Stimulated activated CD8-positive, alpha-beta memory T cell treated with anti-CD3 and anti-CD28 coated beads, Interleukin-7, amount 100 ng/mL, for 4 hours (primary cell): Measurements from ENCODE around the gene WNT7A.
"Not testable (repeated sequence)": the region's sequence is repeated elsewhere in the genome, so short reads cannot be mapped to it uniquely, and the experiment has no call there.

ENCODE experiments used
- DNase-seq, 2 donors: peaks; one replicate each; pipeline ENCODE4 v3.0.0-alpha.2; 2020; ENCODE audit warnings: low read depth in 2 of 2

The WNT7A gene

DNA sequence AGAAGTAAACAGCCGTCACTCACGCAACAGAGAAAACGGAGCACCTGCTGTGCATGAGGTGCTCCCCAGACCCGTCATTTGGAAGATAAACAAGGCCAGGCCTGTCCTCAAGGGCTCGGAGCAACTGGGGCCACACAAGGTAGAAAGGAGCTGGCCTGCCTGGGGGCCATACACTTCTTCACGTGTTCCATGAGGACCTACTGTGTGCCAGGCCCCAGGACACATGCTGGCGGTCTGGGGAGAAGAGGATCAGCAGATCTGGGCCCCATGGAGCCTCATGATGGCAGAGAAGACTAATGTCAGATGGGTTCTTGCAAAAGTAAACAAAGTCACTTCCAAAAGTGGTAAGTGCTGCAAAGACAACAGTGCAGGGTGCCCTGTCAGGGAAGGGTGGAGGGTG is 14.3 kb downstream of the WNT7A start:
- no peak for DNase-seq

GRCh38 chr3:13865106-13865505 is 14.8 kb downstream of the WNT7A start:
- DNase-seq: no peak

GRCh38 chr3:13863965-13864595 is 15.8 kb downstream of the WNT7A start:
- no peak for DNase-seq

DNA sequence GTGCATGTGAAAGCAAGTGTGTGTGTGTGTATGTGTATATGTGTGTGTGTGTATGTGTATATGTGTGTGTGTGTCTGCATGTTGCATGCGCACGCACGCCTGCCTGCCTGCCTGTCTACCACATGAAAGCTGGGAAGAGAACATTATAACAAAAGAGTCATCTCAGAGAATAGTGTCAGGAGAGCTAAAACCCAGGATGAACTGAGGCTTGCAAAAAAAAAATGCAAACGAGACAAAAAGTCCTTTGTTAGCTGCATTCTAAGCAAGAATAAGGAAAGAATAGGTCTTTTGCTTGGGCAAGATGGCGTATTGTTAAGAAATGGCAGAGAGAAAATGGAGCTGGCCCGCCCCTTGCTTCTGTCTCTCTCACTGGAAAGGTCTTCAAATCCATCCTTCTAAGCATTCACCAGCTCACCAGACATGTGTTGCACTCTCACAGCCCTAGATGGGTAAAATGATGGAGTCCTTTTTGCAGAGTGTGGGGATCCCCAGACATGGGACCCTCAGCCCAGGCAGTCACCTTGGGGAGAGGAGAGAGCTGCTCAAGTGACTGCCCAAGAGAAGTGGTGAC is 16.4 kb downstream of the WNT7A start:
- no peak for DNase-seq

GRCh38 chr3:13861461-13861860 is 18.4 kb downstream of the WNT7A start:
- DNase-seq: no peak

GRCh38 chr3:13860001-13860400 is 19.9 kb downstream of the WNT7A start:
- no peak for DNase-seq

DNA sequence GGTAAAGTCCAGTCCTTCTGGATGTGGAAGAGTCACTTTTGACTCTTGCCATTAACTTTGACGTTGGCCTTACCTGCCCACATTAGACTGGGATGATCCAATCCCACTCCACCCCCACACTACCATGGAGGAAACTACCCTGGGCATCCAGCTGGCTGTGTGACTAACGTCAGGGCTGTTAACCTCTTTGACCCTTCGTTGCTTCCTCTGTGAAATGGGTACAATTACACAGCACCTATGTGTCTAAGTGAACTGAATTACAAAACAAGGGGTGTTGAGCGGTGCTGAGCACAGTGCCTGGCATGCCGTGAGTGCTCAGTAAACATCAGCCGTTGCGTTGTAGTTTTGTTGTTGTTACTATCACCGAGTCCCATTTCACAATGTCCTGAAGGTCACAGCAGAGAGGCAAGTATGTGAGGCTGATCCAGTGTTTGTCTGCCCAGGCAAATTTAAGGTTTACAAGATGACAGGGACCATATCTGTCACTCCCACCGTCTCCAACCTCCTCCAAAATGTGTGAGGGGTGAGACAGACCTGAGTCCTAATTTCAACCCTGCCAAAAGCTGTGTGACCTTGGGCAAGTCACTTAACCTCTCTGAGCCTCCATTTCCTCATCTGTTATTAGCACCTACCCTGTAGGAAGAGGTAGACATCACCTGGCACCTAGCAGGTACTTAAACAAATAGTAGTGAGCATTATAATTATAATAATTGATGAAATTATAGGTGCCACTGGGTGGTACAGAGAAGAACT is 20.9 kb downstream of the WNT7A start:
- DNase-seq: no peak

- no peak for DNase-seq
Observed at GRCh38 chr3:13857702-13858380, 22.0 kb downstream of the WNT7A start.

DNA sequence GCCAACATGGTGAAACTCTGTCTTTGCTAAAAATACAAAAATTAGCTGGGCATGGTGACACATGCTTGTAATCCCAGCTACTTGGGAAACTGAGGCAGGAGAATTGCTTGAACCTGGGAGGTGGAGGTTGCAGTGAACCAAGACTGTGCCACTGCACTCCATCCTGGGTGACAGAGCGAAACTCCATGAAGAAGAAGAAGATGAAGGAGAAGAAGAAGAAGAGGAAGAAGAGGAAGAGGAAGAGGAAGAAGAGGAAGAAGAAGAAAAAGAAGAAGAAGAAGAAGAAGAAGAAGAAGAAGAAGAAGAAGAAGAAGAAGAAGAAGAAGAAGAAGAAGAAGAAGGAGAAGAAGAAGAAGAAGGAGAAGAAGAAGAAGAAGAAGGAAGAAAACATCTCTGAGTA is 23.2 kb downstream of the WNT7A start:
- DNase-seq: not testable (repeated sequence)

- no peak for DNase-seq
Observed at GRCh38 chr3:13856006-13856405, 23.9 kb downstream of the WNT7A start.

DNA sequence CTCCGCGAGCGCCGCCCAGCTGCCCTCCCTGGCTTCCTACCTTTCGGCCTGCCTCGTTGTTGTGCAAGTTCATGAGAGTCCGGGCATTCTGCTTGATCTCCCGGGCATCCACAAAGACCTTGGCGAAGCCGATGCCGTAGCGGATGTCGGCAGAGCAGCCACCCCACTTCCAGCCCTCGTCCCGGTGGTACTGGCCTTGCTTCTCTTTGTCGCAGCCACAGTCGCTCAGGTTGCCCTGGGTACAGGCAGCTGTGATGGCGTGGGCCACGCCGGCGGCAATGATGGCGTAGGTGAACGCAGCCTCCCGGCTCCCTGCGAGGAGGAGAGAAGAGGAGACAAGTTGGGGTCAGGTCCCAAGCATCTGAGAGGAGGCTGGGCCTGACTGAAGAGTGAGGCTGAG is 25.4 kb downstream of the WNT7A start:
- DNase-seq: no peak

DNA sequence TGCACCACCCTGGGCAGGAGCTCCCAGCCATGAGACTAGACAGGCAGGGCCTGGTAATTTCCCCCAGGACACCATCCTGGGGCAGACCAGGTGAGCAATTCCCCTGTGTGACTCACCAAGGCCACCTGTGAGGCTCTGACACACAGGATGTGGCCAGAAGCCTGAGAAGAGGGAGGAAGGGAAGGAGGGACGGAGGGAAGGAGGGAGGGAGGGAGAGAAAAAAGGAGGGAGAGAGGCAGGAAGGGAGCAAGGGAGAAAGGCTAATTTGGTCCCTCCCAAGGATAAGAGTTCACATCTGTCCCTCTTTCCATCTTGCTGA is 25.9 kb downstream of the WNT7A start:
- DNase-seq: no peak

DNA sequence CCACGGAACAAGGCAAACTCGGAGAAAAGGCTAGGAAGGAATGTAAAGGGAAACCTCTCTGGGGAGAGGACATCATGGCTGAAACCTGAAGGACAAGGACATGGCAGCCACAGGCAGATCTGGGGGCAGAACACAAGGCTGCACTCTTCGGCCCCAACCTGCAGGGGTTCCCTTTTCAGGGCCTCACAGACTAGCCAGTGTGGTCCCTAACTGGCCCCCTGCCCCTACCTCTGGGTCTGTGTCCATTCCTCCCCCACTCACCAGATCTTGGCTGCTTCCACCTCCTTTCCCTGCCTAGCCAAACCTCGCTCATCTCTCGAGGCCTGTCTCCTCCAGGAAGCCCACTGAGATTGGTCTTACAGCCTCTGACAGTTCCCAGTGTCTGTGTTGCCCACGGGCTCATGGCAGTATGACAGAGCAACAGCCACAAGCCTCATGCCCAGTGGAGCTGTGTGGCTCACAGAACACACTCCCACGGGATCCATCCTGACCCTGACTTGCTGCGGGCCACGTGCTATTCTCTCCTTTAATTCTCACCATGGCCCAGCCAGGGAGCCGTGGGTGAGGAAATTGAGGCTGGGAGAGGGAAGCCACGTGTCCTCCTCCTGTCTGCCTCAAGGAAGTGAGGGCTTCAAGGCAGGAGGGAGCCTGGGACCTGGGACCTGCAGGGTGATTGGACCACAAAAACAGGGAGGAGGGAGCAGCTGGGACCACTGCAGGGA is 26.5 kb downstream of the WNT7A start:
- DNase-seq: no peak

DNA sequence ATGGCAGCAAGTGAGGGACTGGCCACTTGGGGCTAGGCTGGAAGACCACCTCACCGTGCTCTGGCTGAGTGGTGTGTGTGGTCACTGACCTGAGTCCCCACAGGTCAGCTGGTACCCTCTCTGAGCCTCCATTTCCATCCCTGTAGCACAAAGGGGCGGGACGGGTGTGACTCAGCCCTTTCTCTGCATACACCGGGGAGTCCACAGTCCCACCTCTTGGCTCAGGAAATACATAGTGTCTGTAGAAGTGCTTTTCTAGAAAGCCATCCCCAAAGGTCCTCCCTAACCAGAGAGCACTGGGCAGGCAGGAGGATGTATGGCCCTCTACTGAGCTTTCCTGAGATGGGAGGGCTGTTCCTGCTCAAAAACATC is 27.2 kb downstream of the WNT7A start:
- DNase-seq: no peak

- DNase-seq: no peak
Observed at GRCh38 chr3:13851997-13852637, 27.8 kb downstream of the WNT7A start.

GRCh38 chr3:13851091-13851849 is 28.6 kb downstream of the WNT7A start:
- DNase-seq: no peak

- no peak for DNase-seq
Observed at GRCh38 chr3:13850161-13850945, 29.5 kb downstream of the WNT7A start.

DNA sequence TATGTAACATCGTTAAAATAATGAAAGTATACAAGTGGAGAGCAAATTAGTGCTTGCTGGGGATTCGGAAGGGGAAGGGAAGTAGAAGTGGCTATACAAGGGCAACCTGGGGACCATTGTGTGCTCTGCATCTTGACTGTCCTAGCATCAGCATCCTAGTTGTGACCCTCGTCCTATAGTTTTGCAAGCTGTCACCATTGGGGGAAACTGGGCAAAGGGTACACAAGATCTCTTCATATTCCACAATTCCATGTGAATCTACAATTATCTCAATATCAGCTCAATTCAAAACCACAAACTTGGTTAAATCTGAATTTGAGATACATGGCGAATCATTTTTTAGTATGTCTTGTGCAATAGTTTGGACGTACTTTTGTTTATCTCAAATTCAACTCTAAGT is 30.9 kb downstream of the WNT7A start:
- DNase-seq: no peak

- no peak for DNase-seq
Observed at GRCh38 chr3:13846716-13847570, 32.9 kb downstream of the WNT7A start.
